Measurements from ENCODE around the gene EPN2. TPM values are rescaled to one million over a fixed set of nuclear protein-coding genes. Genes with fewer than 3 reads are reported as not detected.

The EPN2 gene
- total RNA-seq, 1 donor: 18.1 TPM

DNA sequence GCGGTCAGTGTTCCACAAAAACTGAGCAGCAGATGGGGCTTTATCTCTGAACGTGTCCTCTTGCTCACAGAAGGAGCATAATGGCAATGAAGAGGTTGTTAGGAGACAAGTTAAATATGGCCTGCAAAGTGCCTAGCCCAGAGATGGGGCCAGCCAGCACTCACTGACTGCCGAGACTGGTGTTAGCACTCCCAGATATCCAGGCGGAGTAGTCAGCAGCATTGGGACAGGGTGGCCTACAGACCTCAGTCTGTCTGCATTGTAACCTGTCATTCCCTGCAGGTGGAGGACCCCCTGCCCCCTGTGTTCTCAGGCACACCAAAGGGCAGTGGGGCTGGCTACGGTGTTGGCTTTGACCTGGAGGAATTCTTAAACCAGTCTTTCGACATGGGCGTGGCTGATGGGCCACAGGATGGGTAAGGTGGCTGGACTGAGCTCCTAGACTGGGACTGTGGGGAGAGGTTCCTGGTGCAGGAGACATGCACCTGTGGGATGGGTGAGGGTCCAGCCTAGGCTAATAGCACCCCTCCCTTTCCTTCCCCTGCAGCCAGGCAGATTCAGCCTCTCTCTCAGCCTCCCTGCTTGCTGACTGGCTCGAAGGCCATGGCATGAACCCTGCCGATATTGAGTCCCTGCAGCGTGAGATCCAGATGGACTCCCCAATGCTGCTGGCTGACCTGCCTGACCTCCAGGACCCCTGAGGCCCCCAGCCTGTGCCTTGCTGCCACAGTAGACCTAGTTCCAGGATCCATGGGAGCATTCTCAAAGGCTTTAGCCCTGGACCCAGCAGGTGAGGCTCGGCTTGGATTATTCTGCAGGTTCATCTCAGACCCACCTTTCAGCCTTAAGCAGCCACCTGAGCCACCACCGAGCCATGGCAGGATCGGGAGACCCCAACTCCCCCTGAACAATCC, 145.6 kb downstream of the EPN2 start:
- Histone ChIP-seq H3K9me3 (ENCODE audit: low read depth, low read length) (no peaks in the 10 kb centered on the region), H3K4me1 (ENCODE audit: insufficient read depth, low read length) (peaks cover 33% of the 10 kb centered on the region), H3K27ac (ENCODE audit: low read depth, low read length) (no peak overlapping the region), H3K27me3 (ENCODE audit: insufficient read depth, low read length) (no peaks in the 10 kb centered on the region), H3K4me2 (ENCODE audit: insufficient read depth, low read length) (no peak overlapping the region), H3K36me3 (ENCODE audit: insufficient read depth, low read length) (peaks cover 66% of the 10 kb centered on the region), H4K20me1 (ENCODE audit: insufficient read depth, low read length) (peaks cover 19% of the 10 kb centered on the region), H3K79me2 (ENCODE audit: insufficient read depth, low read length) (peaks cover 35% of the 10 kb centered on the region), H3K4me3 (ENCODE audit: insufficient read depth, low read length) (no peak overlapping the region), H2AFZ (ENCODE audit: low read length) (no peak overlapping the region)
- TF ChIP-seq, protein P1, sequence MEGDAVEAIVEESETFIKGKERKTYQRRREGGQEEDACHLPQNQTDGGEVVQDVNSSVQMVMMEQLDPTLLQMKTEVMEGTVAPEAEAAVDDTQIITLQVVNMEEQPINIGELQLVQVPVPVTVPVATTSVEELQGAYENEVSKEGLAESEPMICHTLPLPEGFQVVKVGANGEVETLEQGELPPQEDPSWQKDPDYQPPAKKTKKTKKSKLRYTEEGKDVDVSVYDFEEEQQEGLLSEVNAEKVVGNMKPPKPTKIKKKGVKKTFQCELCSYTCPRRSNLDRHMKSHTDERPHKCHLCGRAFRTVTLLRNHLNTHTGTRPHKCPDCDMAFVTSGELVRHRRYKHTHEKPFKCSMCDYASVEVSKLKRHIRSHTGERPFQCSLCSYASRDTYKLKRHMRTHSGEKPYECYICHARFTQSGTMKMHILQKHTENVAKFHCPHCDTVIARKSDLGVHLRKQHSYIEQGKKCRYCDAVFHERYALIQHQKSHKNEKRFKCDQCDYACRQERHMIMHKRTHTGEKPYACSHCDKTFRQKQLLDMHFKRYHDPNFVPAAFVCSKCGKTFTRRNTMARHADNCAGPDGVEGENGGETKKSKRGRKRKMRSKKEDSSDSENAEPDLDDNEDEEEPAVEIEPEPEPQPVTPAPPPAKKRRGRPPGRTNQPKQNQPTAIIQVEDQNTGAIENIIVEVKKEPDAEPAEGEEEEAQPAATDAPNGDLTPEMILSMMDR (IDR thresholded peaks at IDR 0.05; ENCODE audit: extremely low read depth, low read depth, low read length): no peak
- peak; percentile 84 for DNase-seq (ENCODE audit: insufficient read length, low spot score, missing footprints)

DNA sequence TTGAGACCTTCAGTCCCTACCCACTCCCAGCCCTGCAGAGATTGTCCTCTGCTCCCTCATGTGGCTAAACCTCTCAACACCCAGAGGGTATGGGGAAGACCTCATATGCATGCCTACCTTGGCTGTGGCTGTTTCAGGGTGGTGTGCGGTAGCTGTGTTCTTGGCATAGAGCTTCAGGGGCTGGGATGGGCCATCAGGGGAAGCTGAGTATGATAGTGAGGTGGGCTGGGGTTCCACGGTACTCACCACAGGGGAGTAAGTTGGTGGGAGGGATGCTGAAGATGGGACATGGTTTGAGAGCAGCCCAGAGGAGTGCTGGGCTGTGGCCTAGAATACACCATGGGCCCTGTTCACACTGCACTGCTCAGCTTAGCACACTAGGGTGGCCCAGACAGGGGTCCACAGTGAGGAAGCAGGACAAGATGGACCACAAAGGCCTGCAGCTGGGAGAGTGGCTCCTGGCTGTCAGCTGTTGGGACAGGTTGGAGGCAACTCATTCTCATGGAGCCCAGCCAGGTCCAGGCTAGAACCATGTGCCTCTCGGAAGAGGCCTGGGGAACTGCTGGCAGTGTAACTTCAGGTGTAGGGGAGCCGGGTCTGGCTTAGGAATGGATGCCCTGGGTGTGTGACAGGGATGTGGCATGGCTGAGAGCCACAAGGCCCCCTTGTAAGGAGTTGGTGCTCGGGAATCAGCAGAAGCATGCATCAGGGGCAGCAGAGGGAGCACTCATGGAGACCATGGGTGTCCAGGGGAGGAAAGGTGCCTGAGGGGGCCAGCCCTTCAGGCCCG, 146.7 kb downstream of the EPN2 start:
- TF ChIP-seq, protein P1 (IDR thresholded peaks at IDR 0.05; ENCODE audit: extremely low read depth, low read depth, low read length): no peak
- DNase-seq (ENCODE audit: insufficient read length, low spot score, missing footprints): peak; percentile 84
- Histone ChIP-seq H3K4me3 (ENCODE audit: insufficient read depth, low read length) (no peak overlapping the region), H3K27ac (ENCODE audit: low read depth, low read length) (peak overlapping the region; percentile 16), H2AFZ (ENCODE audit: low read length) (no peak overlapping the region), H3K9me3 (ENCODE audit: low read depth, low read length) (no peaks in the 10 kb centered on the region), H3K79me2 (ENCODE audit: insufficient read depth, low read length) (peaks cover 29% of the 10 kb centered on the region), H3K4me2 (ENCODE audit: insufficient read depth, low read length) (no peak overlapping the region), H3K27me3 (ENCODE audit: insufficient read depth, low read length) (no peaks in the 10 kb centered on the region), H3K4me1 (ENCODE audit: insufficient read depth, low read length) (peaks cover 44% of the 10 kb centered on the region), H3K36me3 (ENCODE audit: insufficient read depth, low read length) (peaks cover 66% of the 10 kb centered on the region), H4K20me1 (ENCODE audit: insufficient read depth, low read length) (peaks cover 19% of the 10 kb centered on the region)

DNA sequence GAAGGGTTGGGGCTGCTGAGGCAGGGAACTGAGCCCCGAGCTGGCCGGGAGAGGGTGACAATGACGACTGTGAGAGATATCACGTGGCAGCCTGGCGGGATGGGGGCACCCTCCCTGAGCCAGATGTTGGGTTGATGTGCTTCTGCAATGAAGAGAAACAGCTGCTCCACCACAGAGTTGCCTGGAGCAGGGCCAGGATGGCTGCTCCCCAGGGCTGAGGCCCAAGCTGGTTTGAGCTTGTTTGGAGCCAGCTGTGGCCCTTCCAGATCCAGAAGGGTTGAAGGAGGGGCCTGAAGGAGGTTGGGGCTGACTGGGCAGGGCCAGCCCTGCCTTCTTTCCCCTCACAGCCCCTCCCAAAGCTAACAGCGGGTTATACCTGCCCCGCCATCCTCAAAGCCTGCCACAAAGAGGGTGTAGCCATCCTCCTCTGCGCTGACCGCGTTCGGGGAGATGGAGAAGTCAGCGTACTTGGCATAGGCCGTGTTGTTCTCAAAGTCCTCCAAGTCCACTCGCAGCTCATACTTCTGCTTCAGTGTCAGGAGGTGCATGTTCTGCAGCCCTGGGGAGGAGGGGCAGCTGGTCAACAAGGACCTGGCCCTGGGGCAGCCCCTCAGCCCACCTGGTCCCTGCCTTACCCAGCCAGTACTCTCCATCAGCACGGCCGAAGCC, 147.7 kb downstream of the EPN2 start:
- Histone ChIP-seq H3K36me3 (ENCODE audit: insufficient read depth, low read length) (peaks cover 58% of the 10 kb centered on the region), H3K79me2 (ENCODE audit: insufficient read depth, low read length) (peaks cover 19% of the 10 kb centered on the region), H3K4me3 (ENCODE audit: insufficient read depth, low read length) (no peak overlapping the region), H3K27me3 (ENCODE audit: insufficient read depth, low read length) (no peaks in the 10 kb centered on the region), H3K4me2 (ENCODE audit: insufficient read depth, low read length) (no peak overlapping the region), H2AFZ (ENCODE audit: low read length) (no peak overlapping the region), H3K27ac (ENCODE audit: low read depth, low read length) (peak overlapping the region; percentile 33), H3K4me1 (ENCODE audit: insufficient read depth, low read length) (peaks cover 35% of the 10 kb centered on the region), H3K9me3 (ENCODE audit: low read depth, low read length) (no peaks in the 10 kb centered on the region), H4K20me1 (ENCODE audit: insufficient read depth, low read length) (peaks cover 13% of the 10 kb centered on the region)
- peak; percentile 83 for DNase-seq (ENCODE audit: insufficient read length, low spot score, missing footprints)
- TF ChIP-seq, protein P1 (IDR thresholded peaks at IDR 0.05; ENCODE audit: extremely low read depth, low read depth, low read length): no peak

All from osteoblast (primary cell).